NCI-H187 treated with DMSO at 0.1 percent for 48 hours (cell line): ENCODE data around the gene ASTN2.

ENCODE experiments used
- DNase-seq: peaks from one replicate; lab custom pipeline; 2025; lab: John Stamatoyannopoulos, UW

ASTN2 gene

DNA sequence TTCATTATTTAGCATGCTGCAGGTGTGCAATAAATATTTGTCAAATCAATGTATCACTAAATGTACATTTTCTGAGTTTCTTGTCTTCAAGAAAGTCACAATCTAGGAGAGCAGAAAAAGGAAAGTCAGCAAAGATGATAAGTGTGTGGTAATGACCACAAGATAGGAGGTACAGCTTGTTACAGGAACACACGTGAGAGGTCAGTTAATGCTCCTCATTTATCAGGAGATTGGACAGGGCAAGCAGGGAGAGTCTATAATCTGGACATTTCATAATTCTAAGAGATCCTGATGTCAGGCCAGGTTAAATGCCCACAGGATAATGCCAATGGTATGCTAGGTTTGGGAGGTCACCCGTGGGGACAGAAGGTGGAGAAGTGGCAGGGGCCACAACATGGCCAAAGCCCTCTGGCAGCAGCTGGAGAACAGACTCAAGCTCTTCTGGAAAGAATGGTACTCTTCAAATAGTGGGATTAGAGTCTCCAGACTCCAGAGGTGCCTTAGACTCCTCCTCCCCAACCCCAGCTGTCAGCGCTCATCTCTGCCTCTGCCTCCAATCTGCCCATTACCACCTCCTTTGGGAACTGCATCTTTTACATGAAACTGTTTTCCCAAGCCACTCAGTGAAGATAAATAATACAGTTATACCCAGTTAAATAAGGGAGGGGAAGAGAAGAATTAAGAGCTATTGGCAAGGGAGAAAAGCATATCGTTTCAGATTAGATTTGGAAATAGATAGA, 114.3 kb downstream of the ASTN2 start:
- DNase-seq, result no peak

DNA sequence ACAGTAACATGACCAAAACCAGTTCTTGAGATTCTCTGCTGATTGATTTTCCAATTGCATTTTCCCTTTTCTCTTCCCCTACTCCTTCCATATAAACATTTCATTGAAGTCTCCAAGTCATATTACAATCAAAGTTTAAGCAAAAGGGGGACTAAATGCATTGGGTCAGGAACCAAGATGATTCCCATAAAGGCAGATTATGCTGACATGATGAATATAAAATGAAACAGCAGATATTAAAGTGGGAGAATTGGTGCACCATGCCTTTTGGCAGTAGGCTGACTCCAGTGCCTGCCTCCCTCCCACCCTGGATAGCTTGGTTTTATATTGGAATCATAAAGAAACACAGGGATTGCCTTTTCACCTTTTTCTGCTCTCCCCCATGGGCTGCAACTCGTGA, 118.4 kb downstream of the ASTN2 start:
- DNase-seq, result no peak

DNA sequence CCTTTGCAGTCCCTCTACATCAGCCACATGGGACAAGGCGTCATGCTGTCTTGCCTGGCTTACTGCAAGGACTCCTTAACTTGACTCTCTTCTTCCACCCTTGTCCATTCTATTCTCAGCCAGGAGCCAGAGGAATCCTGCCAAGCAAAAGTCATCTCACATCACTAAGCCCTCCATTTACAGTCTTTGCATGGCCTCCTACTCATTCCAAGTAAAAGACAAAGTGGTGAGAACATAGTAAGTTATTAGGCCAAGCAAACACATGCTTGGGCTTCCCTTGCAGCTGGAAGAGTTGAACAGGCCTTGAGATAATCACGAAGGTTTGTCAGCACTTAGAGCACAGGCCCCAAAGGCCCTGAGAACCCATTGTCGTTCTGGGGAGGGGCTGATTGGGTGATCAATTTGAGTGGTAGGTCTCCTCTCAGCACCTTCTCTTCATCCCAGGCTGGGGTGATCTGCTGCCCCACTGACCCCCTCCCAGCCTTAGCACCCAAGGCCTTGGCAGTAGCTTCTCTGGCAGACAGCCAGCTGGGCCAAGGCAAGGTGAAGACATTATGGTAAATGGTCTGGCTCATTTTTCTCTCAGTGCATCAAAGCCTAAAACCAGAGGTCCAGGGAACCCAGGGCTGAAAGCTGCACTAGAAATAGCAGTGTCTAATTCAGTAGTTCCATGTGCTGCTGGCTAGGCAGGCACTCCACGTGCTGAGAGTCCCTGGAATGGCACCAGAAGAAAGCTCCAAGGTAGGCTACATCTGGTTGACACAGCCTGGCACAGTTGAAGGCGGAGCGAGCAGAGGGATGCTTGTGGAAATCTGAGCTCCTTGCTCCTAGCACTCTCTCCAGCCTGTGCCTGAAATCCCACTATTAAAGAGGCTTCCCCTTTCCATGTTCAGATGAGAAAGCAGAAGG, 121.4 kb downstream of the ASTN2 start:
- no peak for DNase-seq

DNA sequence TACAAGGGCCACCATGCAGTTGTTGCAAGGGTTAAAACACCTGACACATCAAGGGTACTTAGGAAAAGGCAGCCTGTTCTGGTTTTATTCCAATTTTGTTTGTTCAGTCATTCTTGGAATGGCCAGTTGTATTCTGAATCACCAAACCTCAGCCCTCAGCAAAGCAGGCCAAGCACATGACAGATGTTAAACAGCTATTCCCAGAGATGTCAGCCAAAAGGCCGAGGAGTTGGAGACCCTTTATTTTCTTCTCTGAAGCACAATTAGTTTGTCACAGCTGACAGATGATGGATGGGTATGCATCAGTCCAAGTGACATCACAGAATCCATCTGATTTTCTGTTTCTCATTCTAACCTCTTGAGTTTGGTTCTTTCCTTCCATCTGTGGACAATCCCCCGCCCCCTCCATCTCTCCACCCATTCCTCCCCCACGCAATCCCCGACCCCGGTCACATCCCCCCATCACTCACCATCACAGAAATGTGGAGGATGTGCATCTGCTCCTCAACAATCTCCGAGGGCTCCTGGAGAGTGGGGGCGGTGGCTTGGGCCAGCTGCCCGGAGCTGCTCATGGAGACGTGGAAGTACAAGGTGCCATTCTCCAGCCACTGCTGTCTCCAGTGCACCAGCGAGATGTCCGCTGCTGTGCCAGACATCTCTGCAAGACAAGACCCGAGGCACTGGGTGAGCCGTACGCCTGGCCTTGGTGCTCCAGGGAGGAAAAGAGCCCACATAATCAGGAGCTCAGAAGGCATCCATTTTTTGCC, 123.8 kb downstream of the ASTN2 start:
- DNase-seq, result no peak

DNA sequence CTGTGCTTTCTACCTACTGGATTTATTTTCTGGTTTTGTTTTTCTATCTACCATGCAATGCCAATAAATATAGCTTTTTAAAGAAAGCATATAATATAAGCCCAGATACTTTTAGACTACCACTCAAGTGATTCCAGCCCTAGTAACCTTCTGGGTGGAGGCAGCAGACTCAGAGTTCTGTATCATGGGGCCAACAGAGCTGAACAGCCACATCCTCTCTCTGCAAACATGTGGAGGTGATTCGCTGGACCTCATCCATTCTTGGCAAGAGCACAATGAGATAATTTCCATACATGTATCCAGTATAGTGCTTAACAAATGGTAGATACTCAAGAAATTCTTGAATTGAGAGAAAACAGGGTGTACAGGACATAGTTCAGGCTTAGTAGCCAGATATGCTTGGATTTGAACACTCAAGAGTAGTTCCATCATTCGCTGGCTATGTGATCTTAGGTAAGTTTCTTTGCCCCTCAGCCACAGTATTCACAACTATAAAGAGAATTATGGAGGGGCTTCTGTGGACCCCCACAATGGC, 124.5 kb downstream of the ASTN2 start:
- no peak for DNase-seq

DNA sequence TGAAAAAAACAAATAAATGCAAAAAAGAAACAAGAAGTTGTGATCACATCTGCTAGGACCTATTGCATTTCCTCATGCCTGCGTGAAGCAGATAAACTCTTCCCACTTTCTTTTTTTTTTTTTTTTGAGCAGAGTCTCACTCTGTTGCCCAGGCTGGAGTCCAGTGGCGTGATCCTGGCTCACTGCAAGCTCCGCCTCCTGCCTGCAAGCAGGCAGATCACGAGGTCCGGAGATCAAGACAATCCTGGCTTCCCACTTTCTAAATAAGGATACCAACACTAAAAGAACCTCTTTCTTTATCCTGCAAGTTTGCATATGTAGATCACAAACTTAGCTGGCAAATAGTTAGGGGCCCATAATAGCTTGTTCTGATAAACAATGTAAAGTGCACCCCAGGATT, 128.6 kb downstream of the ASTN2 start:
- DNase-seq, result no peak

DNA sequence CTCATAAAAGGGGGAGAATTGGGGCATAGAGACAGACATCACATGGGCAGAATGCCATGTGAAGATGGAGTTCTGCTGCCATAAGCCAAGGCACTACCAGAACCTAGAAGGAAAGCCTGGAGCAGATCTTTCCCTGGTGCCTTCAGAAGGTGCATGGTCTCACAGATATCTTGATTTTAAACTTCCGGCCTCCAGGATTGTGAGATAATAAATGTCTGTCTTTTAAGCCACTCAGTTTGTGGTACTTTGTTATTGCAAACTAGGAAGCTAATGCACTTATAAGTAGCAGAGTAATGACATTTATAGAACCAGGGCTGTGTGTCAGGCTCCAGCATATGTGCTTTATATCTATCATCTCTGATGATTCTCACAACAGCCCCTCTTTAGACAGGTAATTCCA, 130.4 kb downstream of the ASTN2 start:
- DNase-seq, result no peak

DNA sequence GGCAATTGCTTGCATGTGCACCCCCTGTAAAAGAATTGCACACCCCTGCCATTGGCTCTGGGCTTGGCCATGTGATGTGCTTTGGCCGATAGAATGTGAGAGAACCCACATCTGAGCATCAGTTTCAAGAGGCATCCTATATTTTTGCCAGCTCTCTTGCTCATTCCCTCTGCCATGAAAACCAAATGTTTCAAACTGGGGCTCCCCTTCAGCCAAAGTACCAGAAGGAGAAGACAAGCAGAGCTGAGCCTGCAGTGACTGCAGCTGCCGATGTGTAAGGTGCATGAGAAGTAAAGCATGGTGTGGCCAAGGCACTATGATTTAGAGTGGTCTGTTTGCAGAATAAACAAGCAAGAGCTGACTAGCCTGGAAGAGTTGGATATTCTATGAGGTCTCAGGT, 132.3 kb downstream of the ASTN2 start:
- no peak for DNase-seq

DNA sequence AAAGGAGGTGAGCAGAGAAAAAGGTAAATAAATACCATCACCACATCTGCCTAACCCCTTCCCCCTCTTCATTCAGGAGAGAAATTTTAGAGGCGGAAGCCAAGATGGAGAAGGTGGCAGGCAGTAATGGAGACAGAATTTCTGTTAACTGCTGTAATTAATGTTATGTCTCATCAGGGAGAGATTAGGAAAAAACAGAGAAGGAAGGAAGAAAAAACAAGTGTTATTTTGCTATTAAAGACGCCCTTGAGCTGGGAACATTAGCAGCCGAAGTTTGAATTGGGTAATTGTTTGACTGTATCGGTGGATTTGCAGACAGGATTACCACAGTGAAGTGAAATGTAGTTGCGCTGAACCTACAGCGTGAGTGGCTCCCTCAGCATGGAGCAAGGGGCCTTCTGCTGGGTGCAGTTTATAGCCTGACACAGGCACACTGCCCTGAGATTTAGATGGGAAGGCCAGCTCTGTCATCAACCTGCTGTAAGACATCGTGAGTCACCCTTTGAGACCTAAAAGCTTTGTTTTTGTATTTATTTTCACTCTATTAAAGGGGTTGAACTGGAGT, 136.3 kb downstream of the ASTN2 start:
- DNase-seq, result no peak

DNA sequence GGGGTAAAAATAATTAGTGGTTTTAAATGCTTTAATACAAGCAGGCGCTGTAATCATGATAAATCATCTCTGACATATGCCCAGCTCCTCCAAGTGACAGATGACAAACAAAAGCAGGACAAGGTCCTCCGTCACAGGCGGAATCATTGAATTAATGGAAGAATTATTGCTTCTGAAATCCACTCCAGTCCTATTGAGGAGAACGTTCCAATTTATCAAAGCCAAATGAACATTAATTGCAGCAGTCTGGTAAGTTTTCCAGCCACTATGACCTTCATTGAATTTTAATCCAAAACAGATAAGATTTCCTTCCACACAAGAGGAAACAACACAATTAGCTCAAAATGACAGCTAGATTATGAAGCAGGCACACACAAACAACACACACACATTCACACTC, 136.8 kb downstream of the ASTN2 start:
- no peak for DNase-seq

DNA sequence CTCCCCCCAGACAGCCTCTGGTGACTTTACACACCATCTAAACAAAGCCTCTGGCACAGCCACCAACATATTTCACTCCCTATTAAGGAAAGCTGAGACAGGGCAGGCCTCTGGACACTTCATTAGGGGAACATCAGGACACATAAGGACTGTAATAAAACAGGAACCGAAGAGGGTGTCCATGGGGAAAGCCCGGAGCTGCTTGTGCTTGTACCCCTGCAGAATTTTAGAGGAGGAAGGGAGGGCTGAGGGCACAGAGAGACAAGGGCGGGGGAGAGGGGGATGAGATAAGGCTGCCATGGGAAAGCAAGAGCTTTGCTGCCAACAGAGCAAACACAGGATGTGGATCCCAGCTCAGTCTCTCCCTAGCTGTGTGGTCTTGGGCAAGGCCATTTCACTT, 138.4 kb downstream of the ASTN2 start:
- DNase-seq, result no peak

DNA sequence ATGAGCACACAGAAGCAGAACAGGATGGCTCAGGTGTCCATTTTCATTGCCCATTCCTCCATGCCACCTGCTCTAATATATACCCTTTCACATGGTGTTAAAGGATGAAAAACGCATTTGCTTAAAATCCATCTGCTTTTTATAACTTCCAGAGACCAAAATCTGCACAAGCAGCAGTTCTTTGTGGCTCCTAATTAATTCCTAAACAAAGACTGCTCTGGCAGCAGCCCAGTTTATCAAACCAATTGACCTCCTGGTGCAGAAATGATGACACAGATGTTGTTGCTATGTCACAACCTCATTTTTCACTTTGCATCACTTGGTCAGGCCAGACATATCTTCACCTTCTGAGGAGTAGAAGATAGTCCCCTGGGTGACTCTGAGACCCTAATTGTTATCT, 141.2 kb downstream of the ASTN2 start:
- no peak for DNase-seq

DNA sequence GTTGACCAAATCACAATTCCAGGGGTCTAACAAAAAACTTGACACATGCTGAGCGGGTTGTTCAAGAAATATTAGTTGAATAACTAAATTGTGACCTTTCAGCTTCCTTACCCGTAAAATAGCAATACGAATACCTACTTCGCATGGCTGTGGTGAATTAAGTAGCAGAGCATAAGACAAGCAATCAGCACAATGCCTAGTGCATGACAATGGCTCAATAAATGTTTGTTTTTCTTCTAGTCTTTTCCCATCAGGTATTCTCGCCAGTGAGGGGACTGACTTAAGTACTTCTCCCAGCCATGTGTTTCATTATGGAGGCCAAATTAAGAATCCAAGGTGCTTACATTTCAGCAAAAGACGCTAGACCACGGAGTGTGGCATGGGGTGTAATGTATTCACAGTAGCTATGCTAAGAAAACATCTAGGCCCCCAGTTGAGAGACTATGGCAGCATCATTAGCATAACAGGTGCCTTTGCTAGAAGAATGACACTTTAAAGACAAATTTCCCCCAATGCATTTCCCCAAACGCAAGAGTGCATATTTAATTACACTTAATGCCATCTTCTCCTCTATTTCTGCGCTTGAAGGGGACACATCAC, 145.9 kb downstream of the ASTN2 start:
- DNase-seq, result no peak

DNA sequence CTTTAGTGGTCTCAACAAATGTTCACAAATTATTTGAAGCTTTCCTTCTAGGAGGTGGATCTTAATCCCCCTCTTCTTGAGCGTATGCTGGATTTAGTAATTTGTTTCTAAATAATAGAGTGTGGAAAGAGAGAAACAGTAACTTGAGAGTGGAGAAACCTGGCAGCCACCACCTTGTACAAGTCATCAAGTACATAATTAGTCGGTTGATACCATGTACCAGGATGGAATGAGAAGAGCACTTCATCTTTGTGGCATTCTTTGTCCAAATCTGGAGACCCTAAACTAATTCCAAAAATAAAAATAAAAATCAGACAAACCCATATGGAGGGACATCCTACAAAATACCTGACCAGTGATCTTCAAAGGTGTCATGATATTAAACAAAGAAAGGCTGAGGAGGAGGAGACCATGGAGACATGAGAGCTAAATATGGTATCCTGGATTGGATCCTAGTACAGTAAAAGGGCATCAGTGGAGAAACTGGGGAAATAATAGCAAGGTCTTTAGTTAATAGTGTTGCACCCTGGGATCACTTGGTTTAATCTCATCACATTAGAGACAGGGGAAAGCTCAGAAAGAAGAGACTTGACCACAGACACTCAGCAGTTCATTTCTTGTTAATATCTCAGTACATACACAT, 147.9 kb downstream of the ASTN2 start:
- no peak for DNase-seq

DNA sequence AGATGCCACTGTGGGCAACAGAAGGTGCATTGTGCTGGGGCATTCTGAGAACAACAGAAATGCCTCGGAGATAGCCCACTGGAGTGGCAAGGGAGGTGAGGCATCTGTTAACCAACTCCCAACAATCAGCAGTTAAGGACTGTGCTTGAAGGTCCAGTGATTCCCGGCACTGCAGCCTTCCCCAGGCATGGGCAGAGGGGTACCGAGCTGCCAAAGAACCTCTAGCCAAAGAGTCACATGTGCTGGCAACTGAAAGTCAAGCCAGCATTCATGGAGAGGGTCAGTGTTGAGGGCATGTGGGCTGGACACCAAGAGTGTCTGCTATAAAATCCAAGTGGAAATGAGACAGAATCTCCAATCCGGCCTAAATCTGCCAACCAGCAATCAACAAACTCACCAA, 149.6 kb downstream of the ASTN2 start:
- no peak for DNase-seq

DNA sequence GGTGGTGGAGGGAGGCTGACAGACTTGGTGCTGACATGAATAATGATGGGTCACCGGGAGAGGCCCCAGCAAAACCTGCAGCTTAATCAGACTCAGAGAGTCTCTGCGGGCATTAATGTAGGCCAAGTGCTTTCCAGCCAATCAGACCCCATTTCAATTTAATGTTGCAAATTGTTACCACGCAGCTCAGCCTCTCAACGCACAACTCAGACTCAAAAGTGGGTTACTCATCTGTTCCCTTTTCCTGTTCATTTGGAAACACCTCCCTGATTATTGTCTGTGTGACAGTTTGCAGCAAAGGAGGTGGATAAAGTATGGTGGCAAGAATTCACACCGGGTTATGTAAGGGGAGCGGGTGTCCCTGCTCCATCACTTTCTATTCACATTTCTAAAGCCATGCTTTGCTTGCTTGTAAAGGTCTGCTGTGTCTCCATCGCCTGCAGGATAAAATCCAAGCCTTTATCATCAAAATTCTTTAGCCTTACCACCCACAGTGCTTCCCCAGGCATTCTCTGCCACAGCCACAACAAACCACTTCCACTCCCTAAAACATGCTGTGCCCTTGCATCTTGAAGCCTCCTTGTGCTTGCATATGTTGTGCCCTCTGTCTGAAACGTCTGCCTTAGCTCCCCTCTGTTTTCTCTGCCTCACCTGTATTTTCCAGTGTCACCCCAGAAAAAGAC, 156.5 kb downstream of the ASTN2 start:
- DNase-seq, result no peak

DNA sequence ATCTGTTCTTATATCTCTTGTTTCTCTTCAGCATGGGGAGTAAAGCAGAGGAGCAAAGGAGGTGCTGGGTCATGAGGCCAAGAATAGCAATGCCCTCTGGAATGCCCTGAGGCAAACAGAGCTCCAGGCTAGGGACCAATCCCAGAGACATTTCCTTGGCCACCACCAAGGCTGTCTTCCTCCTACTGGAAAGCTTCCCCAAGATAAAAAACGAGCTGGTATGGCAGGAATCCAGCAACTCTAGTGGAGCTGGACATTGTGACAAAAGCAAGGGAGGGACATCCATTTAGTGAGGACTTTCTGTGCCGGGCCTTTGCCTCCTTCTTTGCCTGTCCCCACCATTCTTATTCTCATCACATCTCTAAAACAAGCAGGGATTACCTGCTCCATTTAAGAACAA, 161.6 kb downstream of the ASTN2 start:
- DNase-seq, result no peak

DNA sequence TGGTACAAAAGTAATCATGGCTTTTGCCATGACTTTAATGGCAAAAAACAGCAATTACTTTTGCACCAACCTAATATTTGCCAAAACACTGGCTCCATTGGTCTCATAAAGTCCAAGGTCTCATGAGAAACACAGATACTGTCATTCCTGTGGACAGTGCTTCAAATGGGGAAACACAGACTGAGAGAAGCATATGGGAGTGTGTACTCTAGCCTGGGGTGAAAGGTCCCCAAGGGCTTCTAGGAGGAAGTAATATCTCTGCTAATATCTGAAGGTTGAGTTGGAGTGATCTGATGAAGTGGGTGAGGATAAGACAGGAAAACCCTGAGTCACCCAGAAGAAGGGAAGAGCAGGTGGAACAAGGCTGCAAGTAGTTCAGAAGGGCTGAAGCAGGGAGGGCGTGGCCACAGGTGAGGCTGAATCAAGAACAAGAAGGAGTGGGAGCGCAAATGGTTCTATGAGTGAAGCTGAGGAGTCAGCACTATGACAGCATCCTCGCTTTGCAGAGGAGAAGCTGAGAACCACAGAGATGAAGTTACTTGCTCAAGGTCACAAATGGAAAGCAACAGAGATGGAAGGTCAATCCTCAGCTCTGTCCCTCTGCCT, 164.1 kb downstream of the ASTN2 start:
- DNase-seq, result no peak

DNA sequence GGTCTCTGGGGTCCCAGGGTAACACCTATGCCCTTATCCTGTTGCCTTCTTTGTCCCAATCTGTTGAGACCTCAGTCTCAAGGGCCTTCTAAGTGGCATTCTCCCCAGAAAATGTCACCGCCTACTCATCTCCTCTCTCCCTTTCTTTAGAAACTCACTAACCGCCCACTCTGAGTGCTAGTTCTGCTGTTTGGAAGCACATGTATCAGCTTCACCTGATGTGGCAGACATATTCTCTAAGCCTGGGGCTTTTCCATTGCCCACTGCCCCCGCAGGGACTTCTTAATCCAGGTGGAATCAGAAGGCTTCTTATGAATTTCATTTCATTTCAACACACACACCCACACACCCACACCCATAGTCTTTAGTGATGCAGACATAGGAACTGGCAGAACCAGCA, 165.1 kb downstream of the ASTN2 start:
- DNase-seq, result no peak

DNA sequence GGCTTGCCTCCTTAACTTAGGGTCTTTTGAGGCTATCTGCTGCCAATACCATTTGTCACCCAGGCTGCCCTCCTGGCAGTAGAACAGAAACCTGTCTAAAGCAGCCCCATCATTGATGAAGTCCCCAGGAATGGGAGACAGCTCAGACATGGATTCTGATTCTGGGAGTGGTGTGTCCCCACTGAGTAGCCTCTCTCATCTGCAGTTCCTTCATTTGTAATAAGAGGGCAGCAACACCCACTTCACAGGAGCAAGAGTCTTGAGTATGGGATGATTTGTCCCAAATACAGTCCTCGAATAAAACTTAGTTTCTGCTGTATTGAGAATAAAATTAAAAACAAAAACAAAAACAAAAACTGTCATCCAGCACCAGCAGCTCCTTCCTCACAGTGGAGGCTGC, 167.6 kb downstream of the ASTN2 start:
- no peak for DNase-seq
